GM23338 (cell line): Measurements from ENCODE around the gene HHAT. TPM values are rescaled to one million over a fixed set of nuclear protein-coding genes. Genes with fewer than 3 reads are reported as not detected.
"Not testable (repeated sequence)": the region's sequence is repeated elsewhere in the genome, so short reads cannot be mapped to it uniquely, and the experiment has no call there.

ENCODE experiments used
- ATAC-seq: fragments of 200-7000 bp; cut with Tn5 transposase; 3 replicates; pipeline ENCODE4 v1.9.1; 2020
- DNase-seq: peaks from one replicate; pipeline ENCODE4 v3.0.0-alpha.2; 2015; ENCODE audit warnings: low spot score
- H2AFZ ChIP-seq: fragments of 200-600 bp; sonication (generic); 2 replicates; pipeline ENCODE4 v1.8.0; 2016; ENCODE audit warnings: antibody characterized with exemption, mild to moderate bottlenecking, moderate library complexity
- H3F3A ChIP-seq: fragments of 200-600 bp; sonication (generic); replicated peaks from 2 replicates; pipeline ENCODE4 v1.8.0; 2017; ENCODE audit warnings: antibody characterized with exemption, mixed run types, low read depth
- H3K27ac ChIP-seq: fragments of 200-600 bp; sonication (generic); 2 replicates; pipeline ENCODE4 v1.6.1; 2016; ENCODE audit warnings: low read depth
- H3K27me3 ChIP-seq: fragments of 200-600 bp; sonication (generic); 2 replicates; pipeline ENCODE4 v1.8.0; 2016; ENCODE audit warnings: mild to moderate bottlenecking, mixed run types, moderate library complexity; ENCODE audit not compliant: insufficient read depth
- H3K36me3 ChIP-seq: fragments of 200-600 bp; sonication (generic); 2 replicates; pipeline ENCODE4 v1.8.0; 2016; ENCODE audit warnings: mild to moderate bottlenecking; ENCODE audit not compliant: insufficient read depth
- H3K4me1 ChIP-seq: fragments of 200-600 bp; sonication (generic); 2 replicates; pipeline ENCODE4 v1.8.0; 2016; ENCODE audit warnings: mild to moderate bottlenecking, moderate library complexity; ENCODE audit not compliant: insufficient read depth
- H3K4me2 ChIP-seq: fragments of 200-600 bp; sonication (generic); 2 replicates; pipeline ENCODE4 v1.7.1; 2017; ENCODE audit warnings: mixed run types
- H3K4me3 ChIP-seq: fragments of 200-600 bp; sonication (generic); 2 replicates; pipeline ENCODE4 v1.6.1; 2016; ENCODE audit warnings: mixed run types
- H3K79me2 ChIP-seq: fragments of 200-600 bp; sonication (generic); replicated peaks from 2 replicates; pipeline ENCODE4 v1.8.0; 2017; ENCODE audit warnings: mild to moderate bottlenecking; ENCODE audit not compliant: insufficient read depth
- H3K9me2 ChIP-seq: fragments of 200-600 bp; sonication (generic); 2 replicates; pipeline ENCODE4 v1.8.0; 2017; ENCODE audit not compliant: insufficient read depth
- H4K20me1 ChIP-seq: fragments of 200-600 bp; sonication (generic); replicated peaks from 2 replicates; pipeline ENCODE4 v1.8.0; 2017; ENCODE audit warnings: mild to moderate bottlenecking; ENCODE audit not compliant: insufficient read depth
- H3K27ac Mint-ChIP-seq: 2 replicates; pipeline ENCODE4 v1.8.0; 2020; ENCODE audit warnings: inconsistent platforms, mild to moderate bottlenecking, moderate library complexity, mixed read lengths
- H3K27me3 Mint-ChIP-seq: 3 replicates; pipeline ENCODE4 v1.8.0; 2022; ENCODE audit warnings: low read depth, mild to moderate bottlenecking, moderate library complexity, mixed read lengths, inconsistent platforms; ENCODE audit not compliant: insufficient read depth, poor library complexity
- H3K36me3 Mint-ChIP-seq: 3 replicates; pipeline ENCODE4 v1.8.0; 2021; ENCODE audit warnings: low read depth, mild to moderate bottlenecking, inconsistent platforms, moderate library complexity, mixed read lengths
- H3K4me1 Mint-ChIP-seq: 3 replicates; pipeline ENCODE4 v1.8.0; 2020; ENCODE audit warnings: mild to moderate bottlenecking, inconsistent platforms, mixed read lengths
- H3K4me3 Mint-ChIP-seq: 3 replicates; pipeline ENCODE4 v1.8.0; 2021; ENCODE audit warnings: moderate library complexity, mild to moderate bottlenecking, inconsistent platforms, mixed read lengths
- H3K9me3 Mint-ChIP-seq: 3 replicates; pipeline ENCODE4 v1.8.0; 2020; ENCODE audit warnings: moderate library complexity, mild to moderate bottlenecking, inconsistent platforms, mixed read lengths
- CREB1 ChIP-seq: fragments of 250-450 bp; sonication (Bioruptor Pico); IDR thresholded peaks from 2 replicates; pipeline ENCODE4 v1.5.0; 2020; ENCODE audit warnings: low read depth, mild to moderate bottlenecking, moderate library complexity
- CTCF ChIP-seq, 2 experiments: fragments of 200-600 bp in 1 of 2; sonication (generic) in 1 of 2; conservative IDR thresholded peaks; 2 replicates each; pipeline versions ENCODE4 v1.5.1 to v1.6.1; 2016 to 2017; ENCODE audit warnings: antibody characterized with exemption in 2 of 2, low read depth in 2 of 2, mild to moderate bottlenecking in 2 of 2, moderate library complexity in 1 of 2
- EZH2 ChIP-seq: fragments of 200-600 bp; sonication (generic); IDR thresholded peaks from one replicate; pipeline ENCODE4 v1.8.0; 2017; ENCODE audit warnings: antibody characterized with exemption, mild to moderate bottlenecking, low read depth; ENCODE audit not compliant: unreplicated experiment
- EZH2phosphoT487 ChIP-seq: fragments of 200-600 bp; sonication (generic); IDR thresholded peaks from one replicate; pipeline ENCODE4 v1.8.1; 2018; ENCODE audit warnings: antibody characterized with exemption; ENCODE audit not compliant: unreplicated experiment
- JUNB ChIP-seq: IDR thresholded peaks from one replicate; pipeline ENCODE4 v1.6.1; 2016; ENCODE audit warnings: antibody characterized with exemption; ENCODE audit not compliant: unreplicated experiment
- NANOG ChIP-seq: IDR thresholded peaks from 2 replicates; pipeline ENCODE4 v1.6.1; 2016; ENCODE audit warnings: antibody characterized with exemption, borderline replicate concordance
- POLR2AphosphoS5 ChIP-seq: IDR thresholded peaks from 2 replicates; pipeline ENCODE4 v1.6.1; 2016; ENCODE audit warnings: antibody characterized with exemption, low read depth
- REST ChIP-seq: IDR thresholded peaks from one replicate; pipeline ENCODE4 v1.6.1; 2018; ENCODE audit warnings: antibody characterized with exemption; ENCODE audit not compliant: unreplicated experiment
- STAT1 ChIP-seq: IDR thresholded peaks from one replicate; pipeline ENCODE4 v1.6.1; 2016; ENCODE audit warnings: antibody characterized with exemption; ENCODE audit not compliant: unreplicated experiment
- ZNF114 ChIP-seq: fragments of 250-450 bp; sonication (Bioruptor Pico); IDR thresholded peaks from 2 replicates; pipeline ENCODE4 v1.5.0; 2020; ENCODE audit warnings: mild to moderate bottlenecking, moderate library complexity
- ZNF331 ChIP-seq: fragments of 250-450 bp; sonication (Bioruptor Pico); IDR thresholded peaks from 2 replicates; pipeline ENCODE4 v1.5.0; 2020; ENCODE audit warnings: low read depth, mild to moderate bottlenecking, moderate library complexity
- polyA plus RNA-seq: library from polyadenylated mRNA; unstranded; fragments of >200 nt; fragmentation: Nextera tagmentation; extraction: Ambion mirVana; gene quantifications from 2 replicates; pipeline ENCODE4 v1.2.1, GENCODE V29; 2016
- total RNA-seq: library from RNA; depleted of rRNA; stranded (reverse); fragments of >200 nt; shearing (Covaris generic); gene quantifications from 2 replicates; pipeline ENCODE4 v1.2.3, GENCODE V29; 2014
- TF ChIP-seq, protein P1 (sequence below): IDR thresholded peaks from 2 replicates; pipeline ENCODE4 v1.6.1; 2016; ENCODE audit warnings: antibody characterized with exemption

Gene HHAT
- total and polyA plus RNA-seq, 2 experiments from 2014 or later, result 0.11 to 0.66 TPM

DNA sequence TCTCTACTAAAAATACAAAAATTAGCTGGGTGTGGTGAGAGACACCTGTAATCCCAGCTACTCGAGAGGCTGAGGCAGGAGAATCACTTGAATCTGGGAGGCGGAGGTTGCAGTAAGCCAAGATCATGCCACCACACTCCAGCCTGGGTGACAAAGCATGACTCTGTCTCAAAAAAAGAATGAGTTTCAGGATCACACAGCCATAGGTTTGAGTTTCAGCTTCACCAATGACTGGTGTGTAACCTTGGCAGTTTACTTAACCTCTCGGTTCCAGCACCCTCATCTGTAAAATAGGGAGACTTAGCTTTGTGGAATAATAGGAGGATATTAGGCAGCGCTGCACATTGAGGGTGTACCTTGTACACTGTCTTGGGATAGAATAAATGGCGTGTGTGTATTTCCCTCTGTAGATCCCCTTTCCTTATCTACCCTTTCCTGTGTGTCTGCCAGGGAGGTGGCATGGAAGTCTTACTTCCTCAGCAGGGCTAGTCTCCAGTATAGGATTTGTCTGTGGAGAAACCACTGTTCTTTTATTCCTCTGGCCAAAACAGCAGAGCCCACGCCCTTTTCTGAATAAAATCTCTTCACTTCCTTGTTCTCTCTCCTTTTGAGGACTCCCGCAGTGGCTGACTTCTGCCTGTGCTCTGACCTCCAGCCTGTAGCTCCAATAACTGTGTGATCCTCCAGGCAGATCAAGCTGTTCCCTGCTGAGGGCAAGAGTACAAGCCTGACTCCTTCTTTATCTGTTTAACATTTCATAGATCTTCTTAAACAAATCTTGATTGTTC, 90.4 kb downstream of the HHAT start (continued):
- TF ChIP-seq REST (no peak), CTCF (conservative IDR thresholded peaks at IDR 0.05; ENCODE audit: low read depth in 2 of 2) (no peak), STAT1 (no peak), ZNF114 (CRISPR knock-in tag) (no peak), ZNF331 (no peak), CREB1 (CRISPR knock-in tag) (no peak)

DNA sequence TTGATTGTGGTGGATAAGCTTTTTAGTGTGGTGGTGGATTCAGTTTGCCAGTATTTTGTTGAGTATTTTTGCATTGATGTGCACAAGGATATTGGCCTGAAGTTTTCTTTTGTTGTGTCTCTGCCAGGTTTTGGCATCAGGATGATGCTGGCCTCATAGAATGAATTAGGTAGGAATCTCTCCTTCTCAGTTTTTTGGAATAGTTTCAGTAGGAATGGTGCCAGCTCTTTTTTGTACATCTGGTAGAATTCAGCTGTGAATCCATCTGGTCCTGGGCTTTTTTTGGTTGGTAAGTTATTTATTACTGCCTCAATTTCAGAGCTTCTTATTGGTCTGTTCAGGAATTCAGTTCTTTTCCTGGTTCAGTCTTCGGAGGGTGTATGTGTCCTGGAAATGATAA, 98.0 kb downstream of the HHAT start:
- H3K4me1 ChIP-seq, DNase-seq, H4K20me1 ChIP-seq, H3K36me3 ChIP-seq, H3K4me1 Mint-ChIP-seq, H3K27ac Mint-ChIP-seq, H3F3A ChIP-seq, H3K79me2 ChIP-seq, H3K9me2 ChIP-seq, H2AFZ ChIP-seq, H3K36me3 Mint-ChIP-seq, H3K9me3 Mint-ChIP-seq, H3K4me2 ChIP-seq, H3K27me3 Mint-ChIP-seq, H3K4me3 ChIP-seq, ATAC-seq, H3K4me3 Mint-ChIP-seq, H3K27ac ChIP-seq, H3K27me3 ChIP-seq: not testable (repeated sequence)

DNA sequence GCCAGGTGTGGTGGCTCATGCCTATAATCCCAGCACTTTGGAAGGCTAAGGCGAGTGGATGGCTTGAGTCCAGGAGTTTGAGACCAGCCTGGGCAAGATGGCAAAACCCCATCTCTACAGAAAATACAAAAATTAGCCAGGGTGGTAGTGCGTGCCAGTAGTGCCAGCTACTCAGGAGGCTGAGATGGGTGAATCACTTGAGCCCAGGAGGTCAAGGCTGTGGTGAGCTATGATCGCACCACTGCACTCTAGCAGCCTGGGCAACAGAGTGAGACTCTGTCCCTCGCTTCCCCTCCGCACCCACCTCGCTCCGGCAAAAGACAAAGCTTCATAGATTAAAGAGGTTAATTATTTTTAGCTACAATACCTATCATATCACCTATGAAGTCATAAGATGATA, 100.0 kb downstream of the HHAT start:
- Mint-ChIP-seq H3K9me3 (no peaks in the 10 kb centered on the region), H3K4me1 (peaks cover 4% of the 10 kb centered on the region), H3K4me3 (no peak overlapping the region), H3K27ac (no peak overlapping the region), H3K27me3 (no peaks in the 10 kb centered on the region), H3K36me3 (no peaks in the 10 kb centered on the region)
- no peaks in the 10 kb centered on the region for H3K79me2 ChIP-seq
- DNase-seq, result no peak
- no peak overlapping the region for H3K27ac ChIP-seq
- H3F3A ChIP-seq, result no peaks in the 10 kb centered on the region
- H3K4me1 ChIP-seq, result peaks cover 2% of the 10 kb centered on the region; the same call in 1 of the 2 replicates
- no peaks in the 10 kb centered on the region; the same call in 1 of the 2 replicates for H3K9me2 ChIP-seq
- ATAC-seq, result no peak
- no peaks in the 10 kb centered on the region for H3K27me3 ChIP-seq
- H3K4me2 ChIP-seq, result no peak overlapping the region
- H3K4me3 ChIP-seq, result no peak overlapping the region
- H2AFZ ChIP-seq, result no peak overlapping the region
- H4K20me1 ChIP-seq, result no peaks in the 10 kb centered on the region
- H3K36me3 ChIP-seq, result no peaks in the 10 kb centered on the region; the same call in 1 of the 2 replicates
- no peak for TF ChIP-seq EZH2
- no peak for TF ChIP-seq NANOG
- TF ChIP-seq JUNB, result no peak
- no peak for TF ChIP-seq EZH2phosphoT487
- no peak for TF ChIP-seq POLR2AphosphoS5
- TF ChIP-seq, protein P1, sequence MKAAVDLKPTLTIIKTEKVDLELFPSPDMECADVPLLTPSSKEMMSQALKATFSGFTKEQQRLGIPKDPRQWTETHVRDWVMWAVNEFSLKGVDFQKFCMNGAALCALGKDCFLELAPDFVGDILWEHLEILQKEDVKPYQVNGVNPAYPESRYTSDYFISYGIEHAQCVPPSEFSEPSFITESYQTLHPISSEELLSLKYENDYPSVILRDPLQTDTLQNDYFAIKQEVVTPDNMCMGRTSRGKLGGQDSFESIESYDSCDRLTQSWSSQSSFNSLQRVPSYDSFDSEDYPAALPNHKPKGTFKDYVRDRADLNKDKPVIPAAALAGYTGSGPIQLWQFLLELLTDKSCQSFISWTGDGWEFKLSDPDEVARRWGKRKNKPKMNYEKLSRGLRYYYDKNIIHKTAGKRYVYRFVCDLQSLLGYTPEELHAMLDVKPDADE, result no peak
- TF ChIP-seq REST, result no peak
- no peak for TF ChIP-seq ZNF114 (CRISPR knock-in tag)
- TF ChIP-seq CREB1 (CRISPR knock-in tag), result no peak
- no peak for TF ChIP-seq STAT1
